Ascending aorta (tissue), 2 donors: ENCODE data around the gene KRT14. TPM values are rescaled to one million over a fixed set of nuclear protein-coding genes. Genes with fewer than 3 reads are reported as not detected.

Experiments used
- DNase-seq, 2 donors: peaks; one replicate each; pipeline ENCODE4 v3.0.0-alpha.2; 2019; ENCODE audit warnings: low spot score in 2 of 2
- H3K27ac ChIP-seq, 2 donors: fragments of 200-600 bp; sonication (generic); one replicate each; pipeline ENCODE4 v1.5.1; 2016 to 2017; ENCODE audit warnings: mild to moderate bottlenecking in 1 of 2
- H3K27me3 ChIP-seq: fragments of 200-600 bp; sonication (generic); one replicate; pipeline ENCODE4 v1.5.1; 2017
- H3K36me3 ChIP-seq, 2 donors: fragments of 200-600 bp; sonication (generic); one replicate each; pipeline ENCODE4 v1.5.1; 2016
- H3K4me1 ChIP-seq, 2 donors: fragments of 200-600 bp; sonication (generic); one replicate each; pipeline ENCODE4 v1.5.1; 2016 to 2017; ENCODE audit warnings: mild to moderate bottlenecking in 1 of 2
- H3K4me3 ChIP-seq, 2 donors: fragments of 200-600 bp; sonication (generic); one replicate each; pipeline ENCODE4 v1.5.1; 2016 to 2017; ENCODE audit warnings: mild to moderate bottlenecking in 1 of 2
- H3K9me3 ChIP-seq, 2 donors: fragments of 200-600 bp; sonication (generic); one replicate each; pipeline ENCODE4 v1.5.1; 2016
- intact Hi-C: fragments of 100-400 bp; cut with DNase I; formaldehyde crosslinking; loops from one replicate; pipeline ENCODE4 v1.15.1; 2023
- total RNA-seq: library from RNA; depleted of rRNA; stranded (reverse); fragments of >200 nt; gene quantifications from one replicate; pipeline ENCODE4 v1.1.0, GENCODE V29; 2016
- TF ChIP-seq, protein P1 (sequence below), 3 experiments: fragments of 200-600 bp in 2 of 3; fragments of 450-650 bp in 1 of 3; sonication (generic) in 2 of 3; IDR thresholded peaks; one replicate each; pipeline ENCODE4 v1.5.1; 2016 to 2019; ENCODE audit warnings: antibody characterized with exemption in 3 of 3, mild to moderate bottlenecking in 1 of 3, moderate library complexity in 1 of 3

Gene KRT14
- total RNA-seq, 1 donor from 2014 or later: 10.3 TPM

DNA sequence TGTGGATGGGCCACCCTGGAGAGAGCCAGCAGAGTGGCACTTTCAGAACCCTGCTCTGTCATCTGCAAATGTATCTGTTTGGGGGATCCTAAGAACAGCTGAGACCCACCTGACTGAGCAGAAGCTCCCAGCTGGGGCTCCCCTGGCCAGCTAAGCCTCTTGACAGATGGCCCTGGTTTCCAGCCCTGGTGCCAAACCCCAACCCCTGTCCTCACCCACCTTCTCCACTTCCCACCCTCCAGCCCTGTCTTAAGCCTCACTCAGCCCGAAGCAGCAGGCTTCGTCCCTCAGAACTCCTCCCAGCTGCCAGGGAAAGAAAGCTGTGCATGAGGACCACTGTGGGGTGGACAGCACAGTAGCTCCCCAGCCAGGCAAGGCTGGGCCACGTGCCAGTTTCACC, 11.4 kb downstream of the KRT14 start:
- H3K4me3 ChIP-seq: no peak overlapping the region
- H3K27me3 ChIP-seq: no peaks in the 10 kb centered on the region
- DNase-seq: no peak
- TF ChIP-seq, protein P1, sequence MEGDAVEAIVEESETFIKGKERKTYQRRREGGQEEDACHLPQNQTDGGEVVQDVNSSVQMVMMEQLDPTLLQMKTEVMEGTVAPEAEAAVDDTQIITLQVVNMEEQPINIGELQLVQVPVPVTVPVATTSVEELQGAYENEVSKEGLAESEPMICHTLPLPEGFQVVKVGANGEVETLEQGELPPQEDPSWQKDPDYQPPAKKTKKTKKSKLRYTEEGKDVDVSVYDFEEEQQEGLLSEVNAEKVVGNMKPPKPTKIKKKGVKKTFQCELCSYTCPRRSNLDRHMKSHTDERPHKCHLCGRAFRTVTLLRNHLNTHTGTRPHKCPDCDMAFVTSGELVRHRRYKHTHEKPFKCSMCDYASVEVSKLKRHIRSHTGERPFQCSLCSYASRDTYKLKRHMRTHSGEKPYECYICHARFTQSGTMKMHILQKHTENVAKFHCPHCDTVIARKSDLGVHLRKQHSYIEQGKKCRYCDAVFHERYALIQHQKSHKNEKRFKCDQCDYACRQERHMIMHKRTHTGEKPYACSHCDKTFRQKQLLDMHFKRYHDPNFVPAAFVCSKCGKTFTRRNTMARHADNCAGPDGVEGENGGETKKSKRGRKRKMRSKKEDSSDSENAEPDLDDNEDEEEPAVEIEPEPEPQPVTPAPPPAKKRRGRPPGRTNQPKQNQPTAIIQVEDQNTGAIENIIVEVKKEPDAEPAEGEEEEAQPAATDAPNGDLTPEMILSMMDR (IDR thresholded peaks at IDR 0.05): no peak
- intact Hi-C loops: no loop called here
- no peaks in the 10 kb centered on the region for H3K9me3 ChIP-seq
- no peaks in the 10 kb centered on the region for H3K36me3 ChIP-seq
- H3K27ac ChIP-seq: no peak overlapping the region
- peaks cover 0 to 5% of the 10 kb centered on the region in 2 donors for H3K4me1 ChIP-seq

- intact Hi-C loops: no loop called here
- DNase-seq: no peak
- Histone ChIP-seq H3K27me3 (no peaks in the 10 kb centered on the region), H3K4me3 (no peak within 1 kb of the TSS), H3K9me3 (no peaks in the 10 kb centered on the region), H3K27ac (no peak within 1 kb of the TSS), H3K4me1 (no peaks in the 10 kb centered on the region), H3K36me3 (no peaks in the 10 kb centered on the region)
- TF ChIP-seq, protein P1 (IDR thresholded peaks at IDR 0.05): no peak
Observed at GRCh38 chr17:41571561-41572434, 14.9 kb downstream of the KRT14 start, which contains the start of gene KRT9. KRT9 (minus strand) TSS chr17:41572059; CDS start chr17:41571992, 67 bp downstream.

DNA sequence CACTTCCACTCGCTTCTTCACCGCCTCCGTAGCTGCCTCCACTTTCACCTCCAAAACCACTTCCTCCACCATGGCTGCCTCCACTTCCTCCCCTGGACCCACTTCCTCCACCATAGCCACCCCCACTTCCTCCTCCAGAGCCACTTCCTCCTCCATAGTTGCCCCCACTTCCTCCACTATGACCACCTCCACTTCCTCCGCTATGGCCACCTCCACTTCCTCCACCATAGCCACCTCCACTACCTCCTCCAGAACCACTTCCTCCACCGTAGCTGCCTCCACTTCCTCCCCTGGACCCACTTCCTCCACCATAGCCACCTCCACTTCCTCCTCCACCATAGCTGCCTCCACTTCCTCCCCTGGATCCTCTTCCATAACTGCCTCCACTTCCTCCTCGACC, 19.4 kb downstream of the KRT14 start:
- DNase-seq: no peak

DNA sequence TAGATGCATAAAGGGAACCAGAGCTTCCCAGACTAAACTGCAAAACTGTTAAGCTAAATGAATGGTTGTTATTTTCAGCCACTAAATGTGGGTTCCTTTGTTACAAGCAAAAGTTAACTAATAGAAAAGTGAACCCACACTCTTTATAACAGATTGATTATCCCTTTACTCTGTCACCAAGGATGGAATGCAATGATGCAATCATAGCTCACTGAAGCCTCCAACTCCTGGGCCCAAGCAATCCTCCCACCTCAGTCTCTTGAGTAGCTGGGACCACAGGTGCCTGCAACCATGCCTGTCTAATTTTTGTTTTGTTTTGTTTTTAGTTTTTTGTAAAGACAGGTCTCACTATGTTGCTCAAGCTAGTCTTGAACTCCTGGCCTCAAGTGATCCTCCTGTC, 21.4 kb downstream of the KRT14 start:
- intact Hi-C loops: no loop called here
- TF ChIP-seq, protein P1 (IDR thresholded peaks at IDR 0.05): no peak
- Histone ChIP-seq H3K36me3 (no peaks in the 10 kb centered on the region), H3K4me1 (no peaks in the 10 kb centered on the region), H3K4me3 (no peak overlapping the region), H3K9me3 (no peaks in the 10 kb centered on the region), H3K27ac (no peak overlapping the region), H3K27me3 (no peaks in the 10 kb centered on the region)
- no peak for DNase-seq

More for the DNA sequence above, 19.4 kb downstream of the KRT14 start:
- H3K27ac ChIP-seq: no peak overlapping the region
- intact Hi-C loops: no loop called here
- no peak overlapping the region for H3K4me3 ChIP-seq
- no peaks in the 10 kb centered on the region for H3K4me1 ChIP-seq
- no peaks in the 10 kb centered on the region for H3K27me3 ChIP-seq
- TF ChIP-seq, protein P1 (IDR thresholded peaks at IDR 0.05): no peak
- H3K9me3 ChIP-seq: no peaks in the 10 kb centered on the region
- no peaks in the 10 kb centered on the region for H3K36me3 ChIP-seq

GRCh38 chr17:41563607-41564170, 23.0 kb downstream of the KRT14 start:
- intact Hi-C loops: no loop called here

More at GRCh38 chr17:41563607-41564170, 23.0 kb downstream of the KRT14 start:
- no peaks in the 10 kb centered on the region for H3K4me1 ChIP-seq
- no peak overlapping the region for H3K27ac ChIP-seq
- no peaks in the 10 kb centered on the region for H3K36me3 ChIP-seq
- no peak for DNase-seq
- no peaks in the 10 kb centered on the region for H3K9me3 ChIP-seq
- H3K4me3 ChIP-seq: no peak overlapping the region
- H3K27me3 ChIP-seq: no peaks in the 10 kb centered on the region
- TF ChIP-seq, protein P1 (IDR thresholded peaks at IDR 0.05): no peak
